Stimulated activated effector memory CD8-positive, alpha-beta T cell treated with anti-CD3 and anti-CD28 coated beads, Interleukin-12 subunit alpha, Interleukin-12 subunit beta, amount 100 ng/mL, for 72 hours (primary cell): Measurements from ENCODE around the gene PDZD4.

Source experiments
- ATAC-seq: fragments of 150-1000 bp; cut with Tn5 transposase; 2 replicates; pipeline ENCODE4 v1.10.0; 2021
- DNase-seq, 2 donors: peaks; one replicate each; pipeline ENCODE4 v3.0.0; 2021 to 2022; ENCODE audit warnings: low spot score in 2 of 2
- H3K27ac Mint-ChIP-seq: one replicate; pipeline ENCODE4 v1.8.0; 2022; ENCODE audit warnings: mild to moderate bottlenecking, mixed read lengths
- H3K36me3 Mint-ChIP-seq: one replicate; pipeline ENCODE4 v1.8.0; 2022; ENCODE audit warnings: mild to moderate bottlenecking, mixed read lengths
- H3K4me1 Mint-ChIP-seq: one replicate; pipeline ENCODE4 v1.8.0; 2022; ENCODE audit warnings: mixed read lengths
- H3K4me3 Mint-ChIP-seq: one replicate; pipeline ENCODE4 v1.8.0; 2022; ENCODE audit warnings: mild to moderate bottlenecking, mixed read lengths
- H3K9me3 Mint-ChIP-seq: one replicate; pipeline ENCODE4 v1.8.0; 2022; ENCODE audit warnings: mixed read lengths

The PDZD4 gene

DNA sequence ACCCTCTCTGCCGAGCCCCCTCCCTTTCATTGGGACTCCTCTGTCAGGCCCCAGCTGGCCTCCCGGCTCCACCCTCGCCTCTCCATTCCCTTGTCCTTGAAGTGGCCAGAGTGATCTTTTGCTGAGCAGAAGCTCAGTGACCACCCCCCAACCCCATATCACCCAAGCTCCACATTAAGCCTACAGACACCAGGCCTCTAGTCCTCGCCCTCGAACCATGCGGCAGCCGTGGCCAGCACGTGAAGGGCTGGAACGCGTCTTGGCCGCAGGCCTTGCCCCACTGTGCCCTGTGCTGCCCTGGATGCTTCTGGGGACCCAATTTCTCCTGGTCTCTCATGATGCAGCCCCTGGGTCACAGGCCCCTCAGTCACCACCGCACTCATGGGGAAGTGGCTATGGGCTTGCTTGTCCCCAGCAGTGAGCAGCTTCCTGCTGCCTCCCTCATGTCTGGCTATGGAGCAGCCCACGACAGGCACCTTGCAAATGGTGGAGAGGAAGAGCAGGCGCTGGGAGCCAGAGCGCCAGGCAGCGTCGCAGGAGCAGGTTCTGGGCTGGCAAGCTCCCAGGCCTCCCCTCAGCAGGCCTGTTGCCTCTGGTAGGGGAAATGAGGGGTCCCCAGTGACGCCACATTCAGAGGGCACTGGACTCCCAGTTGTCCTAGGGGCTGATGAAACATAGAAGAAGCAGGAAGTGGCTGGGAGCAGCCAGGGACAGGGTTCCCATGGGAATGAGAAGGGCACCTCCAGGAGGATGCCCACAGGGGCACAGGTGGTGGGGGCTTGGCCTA lies 50.3 kb downstream of the PDZD4 start:
- DNase-seq (no peak), ATAC-seq (no peak)
- peaks cover 4% of the 10 kb centered on the region for H3K36me3 Mint-ChIP-seq
- H3K4me1 Mint-ChIP-seq, result no peaks in the 10 kb centered on the region
- no peaks in the 10 kb centered on the region for H3K9me3 Mint-ChIP-seq
- H3K4me3 Mint-ChIP-seq, result no peak overlapping the region
- no peak overlapping the region for H3K27ac Mint-ChIP-seq

DNA sequence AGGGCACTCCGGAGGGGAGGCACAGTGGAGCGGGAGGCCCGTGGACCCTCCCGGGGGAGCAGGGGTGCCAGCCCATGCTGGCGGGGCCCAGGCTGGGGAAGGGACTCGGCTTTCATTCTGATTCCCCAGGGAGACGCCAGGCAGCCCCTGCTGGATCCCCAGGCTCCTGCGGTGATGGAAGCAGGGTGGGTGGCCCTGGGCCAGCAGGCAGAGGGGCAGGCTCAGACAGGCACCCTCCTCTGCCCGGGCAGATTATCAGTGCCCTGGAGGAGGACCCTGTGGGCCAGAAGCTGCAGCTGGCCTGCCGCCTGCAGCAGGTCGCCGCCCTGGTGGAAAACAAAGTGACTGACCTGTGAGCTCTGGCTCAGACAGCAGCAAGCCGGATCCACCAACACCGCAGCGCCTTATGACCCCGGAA lies 51.7 kb downstream of the PDZD4 start:
- Mint-ChIP-seq H3K4me3 (no peak overlapping the region), H3K36me3 (no peaks in the 10 kb centered on the region), H3K9me3 (no peaks in the 10 kb centered on the region), H3K4me1 (no peaks in the 10 kb centered on the region), H3K27ac (no peak overlapping the region)
- no peak for ATAC-seq
- no peak for DNase-seq

DNA sequence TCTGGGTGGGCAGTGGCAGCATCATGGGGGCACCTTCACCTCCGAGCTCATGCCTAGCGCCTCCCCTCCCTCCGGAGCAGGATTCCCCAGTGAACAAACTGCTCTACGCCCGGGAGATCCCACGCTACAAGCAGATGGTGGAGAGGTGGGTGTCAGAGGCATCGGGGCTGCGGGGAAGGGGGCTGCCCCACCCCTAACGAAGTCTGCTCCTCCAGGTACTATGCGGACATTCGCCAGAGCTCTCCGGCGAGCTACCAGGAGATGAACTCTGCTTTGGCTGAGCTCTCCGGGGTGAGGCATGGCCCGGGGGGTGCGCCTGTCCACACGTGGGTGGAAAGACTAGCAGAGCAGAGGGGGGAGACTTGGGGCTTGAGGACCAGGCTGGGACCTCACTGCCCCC lies 52.2 kb downstream of the PDZD4 start:
- ATAC-seq, result no peak

DNA sequence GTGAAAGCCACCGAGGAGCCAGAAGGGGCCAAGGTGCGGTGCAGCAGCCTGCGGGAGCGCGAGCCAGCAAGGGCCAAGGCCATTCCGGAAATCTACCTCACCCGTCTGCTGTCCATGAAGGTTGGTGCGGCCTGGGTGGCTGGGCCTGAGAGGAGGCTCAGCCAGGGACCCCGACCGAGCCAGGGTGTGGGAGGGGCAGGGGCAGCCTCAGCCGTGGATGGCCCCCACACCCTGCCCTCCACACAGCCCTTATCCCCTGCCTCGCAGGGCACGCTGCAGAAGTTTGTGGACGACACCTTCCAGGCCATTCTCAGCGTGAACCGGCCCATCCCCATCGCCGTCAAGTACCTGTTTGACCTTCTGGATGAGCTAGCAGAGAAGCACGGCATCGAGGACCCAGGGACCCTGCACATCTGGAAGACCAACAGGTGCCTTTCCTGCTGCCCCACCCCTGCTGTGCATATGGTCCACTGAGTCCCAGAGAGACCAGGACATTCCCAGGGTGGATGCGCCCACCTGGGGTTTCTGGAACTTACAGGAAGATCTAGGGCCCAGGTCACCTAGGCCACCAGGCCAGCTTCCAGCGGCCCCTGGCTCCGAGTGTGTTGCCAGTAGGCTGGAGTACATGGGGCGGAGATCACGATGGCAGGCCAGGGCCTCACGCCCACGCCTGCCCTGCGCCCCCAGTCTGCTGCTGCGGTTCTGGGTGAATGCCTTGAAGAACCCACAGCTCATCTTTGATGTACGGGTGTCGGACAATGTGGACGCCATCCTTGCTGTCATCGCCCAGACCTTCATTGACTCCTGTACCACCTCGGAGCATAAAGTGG lies 52.9 kb downstream of the PDZD4 start:
- Mint-ChIP-seq H3K4me1 (no peaks in the 10 kb centered on the region), H3K36me3 (no peaks in the 10 kb centered on the region), H3K27ac (no peak overlapping the region), H3K4me3 (no peak overlapping the region), H3K9me3 (no peaks in the 10 kb centered on the region)
- ATAC-seq (no peak), DNase-seq (no peak)

More for the DNA sequence above, 52.2 kb downstream of the PDZD4 start:
- H3K9me3 Mint-ChIP-seq, result no peaks in the 10 kb centered on the region
- H3K36me3 Mint-ChIP-seq, result no peaks in the 10 kb centered on the region
- H3K27ac Mint-ChIP-seq, result no peak overlapping the region
- no peak overlapping the region for H3K4me3 Mint-ChIP-seq
- H3K4me1 Mint-ChIP-seq, result no peaks in the 10 kb centered on the region
- no peak for DNase-seq

DNA sequence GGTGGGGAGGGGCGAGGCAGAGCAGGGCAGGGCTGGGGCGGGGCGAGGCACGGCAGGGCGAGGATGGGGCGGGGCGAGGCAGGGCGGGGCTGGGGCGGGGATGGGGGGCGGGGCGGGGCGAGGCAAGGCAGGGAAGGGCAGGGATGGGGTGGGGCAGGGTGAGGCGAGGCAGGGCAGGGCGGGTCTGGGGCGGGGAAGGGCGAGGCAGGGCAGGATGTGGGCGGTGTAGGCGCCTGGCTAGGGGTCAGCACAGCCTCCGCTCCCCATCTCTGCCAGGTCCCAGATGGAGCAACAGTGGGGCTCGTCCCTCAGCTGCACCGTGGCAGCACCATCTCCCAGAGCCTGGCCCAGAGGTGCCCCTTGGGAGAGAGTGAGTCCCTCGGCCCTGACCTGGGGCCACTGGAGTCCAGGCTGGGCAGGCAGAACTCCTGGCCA lies 53.7 kb downstream of the PDZD4 start:
- Mint-ChIP-seq H3K9me3 (no peaks in the 10 kb centered on the region), H3K4me3 (no peak overlapping the region), H3K27ac (no peak overlapping the region), H3K4me1 (no peaks in the 10 kb centered on the region), H3K36me3 (no peaks in the 10 kb centered on the region)
- ATAC-seq (no peak), DNase-seq (no peak)

DNA sequence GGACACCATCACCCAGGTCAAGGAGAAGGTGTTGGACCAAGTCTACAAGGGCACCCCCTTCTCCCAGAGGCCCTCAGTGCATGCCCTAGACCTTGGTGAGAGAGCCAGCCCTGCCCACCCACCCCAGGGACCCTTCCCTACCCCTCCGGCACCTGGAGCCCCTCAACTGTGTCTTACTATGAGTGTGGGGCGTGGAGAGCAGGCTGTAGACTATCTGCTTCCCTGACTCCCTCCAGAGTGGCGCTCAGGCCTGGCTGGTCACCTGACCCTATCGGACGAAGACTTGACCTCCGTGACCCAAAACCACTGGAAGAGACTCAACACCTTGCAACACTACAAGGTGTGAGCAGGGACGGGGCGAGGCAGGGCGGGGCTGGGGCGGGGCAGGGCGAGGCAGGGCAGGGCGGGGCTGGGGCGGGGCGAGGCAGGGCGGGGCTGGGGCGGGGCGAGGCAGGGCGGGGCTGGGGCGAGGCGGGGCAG lies 54.2 kb downstream of the PDZD4 start:
- Mint-ChIP-seq H3K36me3 (no peaks in the 10 kb centered on the region), H3K27ac (no peak overlapping the region), H3K4me3 (no peak overlapping the region), H3K9me3 (no peaks in the 10 kb centered on the region), H3K4me1 (no peaks in the 10 kb centered on the region)
- ATAC-seq, result no peak
- no peak for DNase-seq

DNA sequence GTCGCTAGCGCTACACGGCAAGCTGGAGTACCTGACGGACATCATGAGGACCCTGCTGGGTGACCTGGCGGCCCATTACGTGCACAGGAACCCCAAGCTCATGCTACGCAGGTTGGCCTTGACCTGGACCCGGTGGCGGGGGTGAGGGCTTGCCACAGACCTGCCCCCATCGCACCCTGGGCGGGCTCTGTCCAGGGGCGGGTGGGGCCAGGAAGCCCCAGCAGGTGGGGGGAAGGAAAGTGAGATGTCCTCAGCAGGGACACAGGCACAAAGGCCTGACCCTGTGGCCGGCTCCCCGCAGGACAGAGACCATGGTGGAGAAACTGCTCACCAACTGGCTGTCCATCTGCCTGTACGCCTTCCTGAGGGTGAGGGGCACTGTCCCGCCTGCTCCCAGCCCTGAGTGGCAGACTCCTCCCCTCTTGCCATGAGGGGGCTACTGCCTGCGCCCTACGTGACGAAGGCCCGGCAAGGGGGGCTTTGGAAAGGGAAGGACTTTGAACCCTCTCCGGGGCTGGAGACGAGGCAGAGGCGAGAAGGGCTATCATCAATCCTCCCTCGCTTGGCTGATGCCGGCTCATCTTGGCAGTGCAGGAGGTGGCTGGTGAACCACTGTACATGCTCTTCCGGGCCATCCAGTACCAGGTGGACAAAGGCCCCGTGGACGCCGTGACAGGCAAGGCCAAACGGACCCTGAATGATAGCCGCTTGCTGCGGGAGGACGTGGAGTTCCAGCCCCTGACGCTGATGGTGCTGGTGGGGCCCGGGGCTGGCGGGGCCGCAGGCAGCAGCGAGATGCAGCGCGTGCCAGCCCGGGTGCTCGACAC lies 54.8 kb downstream of the PDZD4 start:
- no peaks in the 10 kb centered on the region for H3K9me3 Mint-ChIP-seq
- DNase-seq (no peak), ATAC-seq (no peak)
- no peaks in the 10 kb centered on the region for H3K36me3 Mint-ChIP-seq
- H3K27ac Mint-ChIP-seq, result no peak overlapping the region
- no peaks in the 10 kb centered on the region for H3K4me1 Mint-ChIP-seq
- no peak overlapping the region for H3K4me3 Mint-ChIP-seq

DNA sequence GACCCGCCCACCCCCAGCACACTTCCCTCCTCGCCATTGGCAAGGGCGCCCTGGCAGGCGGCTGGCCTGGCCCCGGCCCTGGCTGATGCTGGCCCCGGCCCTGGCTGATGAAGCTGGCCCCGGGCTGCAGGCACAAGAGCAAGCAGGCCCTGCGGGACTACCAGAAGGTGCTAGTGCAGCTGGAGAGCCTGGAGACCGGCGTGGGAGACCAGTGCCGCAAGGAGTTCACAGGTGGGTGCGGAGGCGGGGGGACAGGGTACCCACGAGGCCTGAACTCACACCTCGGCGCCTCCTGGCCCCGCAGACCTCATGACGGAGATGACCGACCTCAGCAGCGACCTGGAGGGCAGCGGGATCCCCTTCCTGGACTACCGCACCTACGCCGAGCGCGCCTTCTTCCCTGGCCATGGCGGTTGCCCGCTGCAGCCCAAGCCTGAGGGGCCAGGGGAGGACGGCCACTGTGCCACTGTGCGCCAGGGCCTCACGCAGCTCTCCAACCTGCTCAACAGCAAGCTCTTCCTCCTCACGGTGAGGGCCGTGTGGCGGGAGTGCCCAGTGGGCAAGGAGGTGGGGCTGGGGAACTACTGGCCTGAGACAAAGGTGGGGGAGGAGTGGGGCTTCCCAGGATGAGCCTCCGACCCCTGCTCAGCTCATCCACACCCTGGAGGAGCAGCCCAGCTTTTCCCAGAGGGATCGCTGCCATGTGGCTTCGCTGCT lies 55.6 kb downstream of the PDZD4 start:
- ATAC-seq (no peak), DNase-seq (no peak)
- H3K4me3 Mint-ChIP-seq, result no peak overlapping the region
- H3K27ac Mint-ChIP-seq, result no peak overlapping the region
- H3K36me3 Mint-ChIP-seq, result no peaks in the 10 kb centered on the region
- no peaks in the 10 kb centered on the region for H3K9me3 Mint-ChIP-seq
- no peaks in the 10 kb centered on the region for H3K4me1 Mint-ChIP-seq

DNA sequence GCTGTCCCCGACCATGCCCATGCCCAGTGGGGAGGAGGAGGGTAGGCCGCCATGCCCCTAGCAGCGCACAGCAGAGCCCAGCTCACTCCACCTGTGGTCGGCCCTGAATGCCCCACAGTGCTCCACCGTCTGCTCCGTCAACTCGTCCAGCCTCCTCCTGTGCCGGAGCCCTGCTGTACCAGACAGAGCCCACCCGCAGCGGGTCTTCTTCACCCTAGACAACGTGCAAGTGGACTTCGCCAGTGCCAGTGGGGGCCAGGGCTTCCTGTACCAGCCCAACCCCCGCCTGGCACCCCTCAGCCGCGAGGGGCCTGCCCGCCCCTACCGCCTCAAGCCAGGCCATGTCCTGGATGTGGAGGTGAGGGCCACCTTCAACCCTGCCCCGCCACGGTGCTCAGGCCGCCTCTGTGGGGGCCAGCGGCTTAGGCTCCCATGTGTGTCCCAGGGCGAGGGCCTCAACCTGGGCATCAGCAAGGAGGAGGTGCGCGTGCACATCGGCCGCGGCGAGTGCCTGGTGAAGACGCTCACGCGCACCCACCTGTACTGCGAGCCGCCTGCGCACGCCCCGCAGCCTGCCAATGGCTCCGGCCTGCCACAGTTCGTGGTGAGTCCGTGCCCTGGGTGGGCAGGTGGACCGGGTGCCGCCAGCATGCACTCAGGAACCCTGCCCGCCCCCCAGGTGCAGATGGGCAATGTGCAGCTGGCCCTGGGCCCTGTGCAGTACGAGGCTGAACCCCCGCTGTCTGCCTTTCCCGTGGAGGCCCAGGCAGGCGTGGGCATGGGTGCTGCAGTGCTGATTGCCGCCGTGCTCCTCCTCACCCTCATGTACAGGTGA lies 56.4 kb downstream of the PDZD4 start:
- no peaks in the 10 kb centered on the region for H3K4me1 Mint-ChIP-seq
- H3K27ac Mint-ChIP-seq, result no peak overlapping the region
- DNase-seq (no peak), ATAC-seq (no peak)
- H3K36me3 Mint-ChIP-seq, result no peaks in the 10 kb centered on the region
- no peak overlapping the region for H3K4me3 Mint-ChIP-seq
- H3K9me3 Mint-ChIP-seq, result no peaks in the 10 kb centered on the region

DNA sequence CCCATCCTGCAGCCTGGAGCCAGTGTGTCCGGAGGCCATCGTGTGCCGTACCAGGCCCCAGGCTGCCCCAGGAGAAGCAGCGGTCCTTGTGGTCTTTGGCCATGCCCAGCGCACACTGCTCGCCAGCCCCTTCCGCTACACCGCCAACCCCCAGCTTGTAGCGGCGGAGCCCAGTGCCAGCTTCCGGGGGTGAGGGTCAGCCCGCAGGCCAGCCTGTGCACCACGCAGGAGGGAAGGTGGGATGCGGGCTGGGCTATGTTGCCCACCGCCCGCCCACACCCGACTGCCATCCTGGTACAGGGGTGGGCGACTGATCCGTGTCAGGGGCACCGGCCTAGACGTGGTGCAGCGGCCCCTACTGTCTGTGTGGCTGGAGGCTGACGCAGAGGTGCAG lies 57.1 kb downstream of the PDZD4 start:
- H3K4me1 Mint-ChIP-seq, result no peaks in the 10 kb centered on the region
- no peaks in the 10 kb centered on the region for H3K36me3 Mint-ChIP-seq
- no peak for ATAC-seq
- H3K27ac Mint-ChIP-seq, result no peak overlapping the region
- no peaks in the 10 kb centered on the region for H3K9me3 Mint-ChIP-seq
- DNase-seq, result no peak
- no peak overlapping the region for H3K4me3 Mint-ChIP-seq

DNA sequence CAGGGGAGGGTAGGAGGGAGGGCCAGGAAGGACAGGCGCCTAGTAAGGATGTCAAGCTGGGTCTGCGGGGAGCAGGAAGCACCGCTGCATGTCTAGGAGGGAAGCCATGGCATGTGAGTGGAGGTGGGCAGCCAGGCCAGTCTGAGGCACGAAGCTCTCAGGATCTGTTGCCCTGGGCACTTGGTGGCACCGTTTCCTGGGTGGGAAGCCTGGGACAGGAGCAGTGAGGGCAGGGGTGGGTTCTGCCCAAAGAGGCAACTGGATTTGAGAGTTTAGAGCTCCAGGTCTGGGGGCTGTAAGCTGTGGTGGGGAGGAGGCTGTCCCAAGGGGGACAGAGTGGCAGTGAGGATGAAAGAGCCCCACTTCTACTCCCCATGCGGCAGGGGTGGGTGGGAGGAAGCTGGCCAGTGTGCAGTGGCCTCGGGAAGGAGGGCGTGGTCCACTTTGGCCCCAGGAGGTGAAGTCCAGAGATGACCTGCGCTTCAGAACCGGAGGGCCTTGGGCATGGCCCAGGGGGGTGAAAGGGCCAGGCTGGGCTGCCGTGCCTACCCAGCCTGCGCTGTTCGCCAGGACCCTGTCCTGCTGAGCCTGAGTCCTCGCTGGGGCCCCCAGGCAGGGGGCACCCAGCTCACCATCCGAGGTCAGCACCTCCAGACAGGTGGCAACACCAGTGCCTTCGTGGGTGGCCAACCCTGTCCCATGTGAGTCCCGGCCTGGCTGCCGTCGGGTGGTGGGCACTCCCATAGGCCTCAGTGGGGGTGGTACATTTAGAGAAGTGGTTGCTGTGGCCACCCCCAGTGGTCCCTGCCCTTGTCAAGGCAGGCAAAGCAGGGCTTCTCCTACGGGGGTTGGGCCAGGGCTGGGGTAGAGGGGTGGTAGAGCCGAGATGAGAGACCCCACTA lies 57.8 kb downstream of the PDZD4 start:
- no peak overlapping the region for H3K27ac Mint-ChIP-seq
- H3K4me3 Mint-ChIP-seq, result no peak overlapping the region
- no peaks in the 10 kb centered on the region for H3K9me3 Mint-ChIP-seq
- H3K36me3 Mint-ChIP-seq, result no peaks in the 10 kb centered on the region
- no peak for ATAC-seq
- no peak for DNase-seq
- H3K4me1 Mint-ChIP-seq, result no peaks in the 10 kb centered on the region

DNA sequence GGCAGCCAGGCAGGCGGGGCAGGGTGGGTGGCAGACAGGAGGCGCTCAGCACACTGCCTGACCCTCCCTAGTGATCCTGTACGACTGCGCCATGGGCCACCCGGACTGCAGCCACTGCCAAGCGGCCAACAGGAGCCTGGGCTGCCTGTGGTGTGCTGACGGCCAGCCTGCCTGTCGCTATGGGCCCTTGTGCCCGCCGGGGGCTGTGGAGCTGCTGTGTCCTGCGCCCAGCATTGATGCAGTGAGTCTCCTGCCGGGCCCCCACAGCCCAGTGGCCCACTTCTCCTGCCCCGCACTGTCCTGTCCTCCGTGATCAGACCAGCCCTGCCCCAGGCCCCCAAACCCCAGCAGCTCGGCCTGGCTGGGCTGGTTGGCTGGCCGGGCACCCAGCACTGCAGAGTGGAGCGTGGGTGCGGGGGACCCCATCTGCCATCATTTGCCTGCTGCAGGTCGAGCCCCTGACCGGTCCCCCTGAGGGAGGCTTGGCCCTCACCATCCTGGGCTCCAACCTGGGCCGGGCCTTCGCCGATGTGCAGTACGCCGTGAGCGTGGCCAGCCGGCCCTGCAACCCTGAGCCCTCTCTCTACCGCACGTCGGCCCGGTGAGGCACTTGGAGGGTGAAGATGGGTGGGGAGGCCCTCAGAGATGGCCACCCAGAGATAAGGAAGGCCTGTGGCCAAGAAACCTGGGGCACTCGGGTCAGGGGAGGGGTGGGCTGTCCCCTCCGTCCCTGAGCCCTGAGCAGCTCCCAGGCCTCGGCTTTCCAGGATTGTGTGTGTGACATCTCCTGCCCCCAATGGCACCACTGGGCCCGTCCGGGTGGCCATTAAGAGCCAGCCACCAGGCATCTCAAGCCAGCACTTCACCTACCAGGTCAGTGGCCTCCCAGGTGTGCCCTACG lies 58.7 kb downstream of the PDZD4 start:
- ATAC-seq (no peak), DNase-seq (no peak)
- Mint-ChIP-seq H3K9me3 (no peaks in the 10 kb centered on the region), H3K4me3 (no peak overlapping the region), H3K4me1 (no peaks in the 10 kb centered on the region), H3K27ac (no peak overlapping the region), H3K36me3 (no peaks in the 10 kb centered on the region)
